Gastroesophageal sphincter (tissue), 4 donors: ENCODE results near the gene DSCAML1. TPM values are rescaled to one million over a fixed set of nuclear protein-coding genes. Genes with fewer than 3 reads are reported as not detected.

Experiments
- ATAC-seq: fragments of 150-250 bp; one replicate; pipeline ENCODE4 v1.9.1; 2016; ENCODE audit warnings: mild to moderate bottlenecking, moderate library complexity
- H3K27ac ChIP-seq, 4 donors: fragments of 200-600 bp; sonication (generic) in 3 of 4; 1 replicate in 3 of 4; 2 replicates in 1 of 4; pipeline ENCODE4 v1.5.1; 2016 to 2019
- H3K27me3 ChIP-seq: fragments of 200-600 bp; sonication (generic); one replicate; pipeline ENCODE4 v1.5.1; 2019
- H3K36me3 ChIP-seq, 2 donors: fragments of 200-600 bp; sonication (generic); one replicate each; pipeline ENCODE4 v1.5.1; 2019; ENCODE audit warnings: control low read depth in 1 of 2
- H3K4me1 ChIP-seq, 3 donors: fragments of 200-600 bp; sonication (generic); 1 replicate in 2 of 3; 2 replicates in 1 of 3; pipeline ENCODE4 v1.5.1; 2016 to 2019; ENCODE audit warnings: control low read depth in 2 of 3
- H3K4me3 ChIP-seq, 2 donors: fragments of 200-600 bp; sonication (generic); one replicate each; pipeline ENCODE4 v1.5.1; 2019; ENCODE audit warnings: mild to moderate bottlenecking in 1 of 2, moderate library complexity in 1 of 2
- H3K9me3 ChIP-seq, 3 donors: fragments of 200-600 bp; sonication (generic); one replicate each; pipeline ENCODE4 v1.5.1; 2017 to 2019; ENCODE audit warnings: control low read depth in 2 of 3
- EP300 ChIP-seq: sonication (generic); formaldehyde crosslinking; IDR thresholded peaks from one replicate; pipeline ENCODE4 v1.6.1; 2017; ENCODE audit warnings: antibody characterized with exemption, mild to moderate bottlenecking
- POLR2A ChIP-seq, 2 donors: fragments of 450-650 bp; IDR thresholded peaks; one replicate each; pipeline ENCODE4 v1.6.1; 2017; ENCODE audit warnings: antibody characterized with exemption in 2 of 2, mild to moderate bottlenecking in 2 of 2, moderate library complexity in 1 of 2
- POLR2AphosphoS5 ChIP-seq: sonication (generic); formaldehyde crosslinking; IDR thresholded peaks from one replicate; pipeline ENCODE4 v1.6.1; 2017; ENCODE audit warnings: antibody characterized with exemption
- WGBS, 2 donors: methylation state at CpG; one replicate each; pipeline ENCODE4 v1.1.5; 2018; ENCODE audit warnings: low coverage in 1 of 2; 5-methylcytosine and 5-hydroxymethylcytosine counted together
- total RNA-seq, 4 donors: library from RNA; depleted of rRNA; stranded (reverse); fragments of >200 nt; gene quantifications; one replicate each; pipeline ENCODE4 v1.1.0, GENCODE V29; 2016
- TF ChIP-seq, protein P1 (sequence below), 4 experiments: fragments of 200-600 bp in 2 of 4; fragments of 450-650 bp in 2 of 4; sonication (generic) in 1 of 4; IDR thresholded peaks; one replicate each; pipeline ENCODE4 v1.5.1; 2017 to 2019; ENCODE audit warnings: antibody characterized with exemption in 4 of 4, mild to moderate bottlenecking in 2 of 4, moderate library complexity in 2 of 4

Gene DSCAML1
- total RNA-seq, 4 donors from 2014 or later, result 0.35 to 2.5 (median 0.73) TPM

DNA sequence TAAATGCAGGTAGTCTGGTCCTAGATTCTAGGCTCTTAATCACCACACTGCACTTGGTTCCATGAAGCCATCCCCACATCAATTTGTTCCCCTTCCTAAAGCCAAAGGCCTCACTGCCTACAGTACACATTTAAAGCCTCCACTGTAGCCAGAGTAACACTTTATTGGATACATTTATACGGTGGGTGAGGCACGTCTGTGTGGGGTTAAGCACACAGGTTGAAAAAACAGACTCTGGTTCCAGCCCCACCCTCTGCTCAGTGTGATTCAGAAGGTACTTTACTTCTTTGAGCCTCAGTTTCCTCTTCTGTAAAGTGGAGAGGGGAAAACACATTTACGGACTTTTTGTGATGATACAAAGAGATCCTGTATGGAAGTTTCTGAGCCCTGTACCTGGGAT, 22.5 kb downstream of the DSCAML1 start:
- H3K9me3 ChIP-seq, result no peaks in the 10 kb centered on the region
- no peak overlapping the region for H3K4me3 ChIP-seq
- H3K27ac ChIP-seq, result no peak overlapping the region
- TF ChIP-seq POLR2A (IDR thresholded peaks at IDR 0.05), result no peak
- TF ChIP-seq POLR2AphosphoS5, result no peak
- no peak for TF ChIP-seq EP300
- TF ChIP-seq, protein P1, sequence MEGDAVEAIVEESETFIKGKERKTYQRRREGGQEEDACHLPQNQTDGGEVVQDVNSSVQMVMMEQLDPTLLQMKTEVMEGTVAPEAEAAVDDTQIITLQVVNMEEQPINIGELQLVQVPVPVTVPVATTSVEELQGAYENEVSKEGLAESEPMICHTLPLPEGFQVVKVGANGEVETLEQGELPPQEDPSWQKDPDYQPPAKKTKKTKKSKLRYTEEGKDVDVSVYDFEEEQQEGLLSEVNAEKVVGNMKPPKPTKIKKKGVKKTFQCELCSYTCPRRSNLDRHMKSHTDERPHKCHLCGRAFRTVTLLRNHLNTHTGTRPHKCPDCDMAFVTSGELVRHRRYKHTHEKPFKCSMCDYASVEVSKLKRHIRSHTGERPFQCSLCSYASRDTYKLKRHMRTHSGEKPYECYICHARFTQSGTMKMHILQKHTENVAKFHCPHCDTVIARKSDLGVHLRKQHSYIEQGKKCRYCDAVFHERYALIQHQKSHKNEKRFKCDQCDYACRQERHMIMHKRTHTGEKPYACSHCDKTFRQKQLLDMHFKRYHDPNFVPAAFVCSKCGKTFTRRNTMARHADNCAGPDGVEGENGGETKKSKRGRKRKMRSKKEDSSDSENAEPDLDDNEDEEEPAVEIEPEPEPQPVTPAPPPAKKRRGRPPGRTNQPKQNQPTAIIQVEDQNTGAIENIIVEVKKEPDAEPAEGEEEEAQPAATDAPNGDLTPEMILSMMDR (IDR thresholded peaks at IDR 0.05), result no peak
- no peak for ATAC-seq
- H3K27me3 ChIP-seq, result peaks cover 11% of the 10 kb centered on the region
- no peaks in the 10 kb centered on the region for H3K4me1 ChIP-seq
- peaks cover 0 to 9% of the 10 kb centered on the region in 2 donors for H3K36me3 ChIP-seq
- 86 to 100% methylated on average over 1 to 3 of the region's 3 CpGs for WGBS, 2 donors

DNA sequence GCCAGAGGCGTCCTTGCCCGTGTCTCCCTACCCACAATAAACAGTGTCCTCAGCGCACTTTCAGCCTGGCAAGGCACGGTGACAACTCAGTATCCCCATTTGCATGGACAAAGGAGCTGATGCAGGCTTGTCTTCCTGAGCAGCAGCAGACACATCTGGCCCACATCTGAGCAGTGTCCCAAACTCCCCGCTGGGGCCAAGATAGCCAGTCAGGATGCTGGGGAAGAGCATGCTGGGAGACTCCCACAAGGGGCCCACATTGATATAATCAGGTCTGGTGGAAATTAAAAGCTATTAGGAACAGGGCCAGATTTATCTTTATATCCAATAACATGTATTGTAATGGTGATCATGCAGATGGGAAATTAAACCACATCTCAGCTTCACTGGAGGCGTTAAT, 24.7 kb downstream of the DSCAML1 start:
- ATAC-seq, result no peak
- H3K4me1 ChIP-seq, result no peaks in the 10 kb centered on the region
- H3K36me3 ChIP-seq, result no peaks in the 10 kb centered on the region
- no peak overlapping the region for H3K27ac ChIP-seq
- no peak for TF ChIP-seq POLR2AphosphoS5
- TF ChIP-seq EP300, result no peak
- H3K4me3 ChIP-seq, result no peak overlapping the region
- H3K9me3 ChIP-seq, result no peaks in the 10 kb centered on the region
- 91 to 96% methylated on average over 3 to 4 of the region's 6 CpGs for WGBS, 2 donors
- H3K27me3 ChIP-seq, result peaks cover 5% of the 10 kb centered on the region

DNA sequence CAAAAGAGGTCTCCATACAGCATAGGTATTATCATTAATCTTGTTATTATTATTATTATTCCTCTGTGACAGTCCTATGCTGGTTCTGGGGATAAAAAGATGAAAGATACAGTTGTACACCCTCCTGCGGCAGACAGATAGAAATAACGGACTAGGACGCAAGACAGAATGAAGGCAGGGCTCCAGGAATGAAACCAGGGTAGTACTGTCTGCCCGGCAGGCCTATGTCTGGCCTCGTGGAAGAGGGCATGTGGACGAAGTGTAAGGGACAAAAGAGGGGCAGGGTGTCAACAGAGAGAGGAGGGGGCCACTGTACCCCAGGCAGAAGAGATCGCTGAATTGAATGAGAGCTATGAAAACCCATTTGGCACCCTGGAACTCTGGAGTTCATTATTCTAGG, 25.2 kb downstream of the DSCAML1 start:
- Histone ChIP-seq H3K4me3 (no peak overlapping the region), H3K36me3 (peaks cover 0 to 1% of the 10 kb centered on the region in 2 donors), H3K9me3 (no peaks in the 10 kb centered on the region), H3K4me1 (no peaks in the 10 kb centered on the region), H3K27me3 (peaks cover 5% of the 10 kb centered on the region), H3K27ac (no peak overlapping the region)
- WGBS, 2 donors, result 64 to 89% methylated on average over 4 to 6 of the region's 7 CpGs
- TF ChIP-seq, protein P1 (IDR thresholded peaks at IDR 0.05), result no peak
- TF ChIP-seq POLR2AphosphoS5 (no peak), EP300 (no peak), POLR2A (IDR thresholded peaks at IDR 0.05) (no peak)
- ATAC-seq, result no peak

- TF ChIP-seq POLR2AphosphoS5, result no peak
- TF ChIP-seq, protein P1 (IDR thresholded peaks at IDR 0.05), result no peak
- TF ChIP-seq EP300, result no peak
- no peak for TF ChIP-seq POLR2A (IDR thresholded peaks at IDR 0.05)
- no peak overlapping the region for H3K4me3 ChIP-seq
These were observed 25.8 kb downstream of the DSCAML1 start for GRCh38 chr11:117771197-117771596.

GRCh38 chr11:117770061-117770460, 27.0 kb downstream of the DSCAML1 start:
- no peak for ATAC-seq
- WGBS, 2 donors, result 60 to 93% methylated on average over 1 to 2 of the region's 4 CpGs
- TF ChIP-seq POLR2A (IDR thresholded peaks at IDR 0.05) (no peak), POLR2AphosphoS5 (no peak), EP300 (no peak)
- TF ChIP-seq, protein P1 (IDR thresholded peaks at IDR 0.05), result no peak

More at GRCh38 chr11:117771197-117771596, 25.8 kb downstream of the DSCAML1 start:
- 77 to 93% methylated on average over 5 of the region's 6 CpGs for WGBS, 2 donors
- H3K4me1 ChIP-seq, result no peaks in the 10 kb centered on the region
- ATAC-seq, result no peak
- no peak overlapping the region for H3K27ac ChIP-seq
- H3K9me3 ChIP-seq, result no peaks in the 10 kb centered on the region
- H3K36me3 ChIP-seq, result peaks cover 0 to 3% of the 10 kb centered on the region in 2 donors
- peaks cover 5% of the 10 kb centered on the region for H3K27me3 ChIP-seq

More at GRCh38 chr11:117770061-117770460, 27.0 kb downstream of the DSCAML1 start:
- Histone ChIP-seq H3K4me3 (no peak overlapping the region), H3K36me3 (peaks cover 0 to 3% of the 10 kb centered on the region in 2 donors), H3K4me1 (no peaks in the 10 kb centered on the region), H3K27ac (no peak overlapping the region), H3K9me3 (no peaks in the 10 kb centered on the region), H3K27me3 (no peaks in the 10 kb centered on the region)
